SKM-1 treated with dmso at 0.1 percent for 144 hours (cell line): ENCODE measurements around the gene RAPGEF4.
"Not testable (repeated sequence)": the region's sequence is repeated elsewhere in the genome, so short reads cannot be mapped to it uniquely, and the experiment has no call there.

Experiments used
- DNase-seq: peaks from one replicate; lab custom pipeline; 2025; ENCODE audit not compliant: unreplicated experiment; lab: John Stamatoyannopoulos, UW

The RAPGEF4 gene

DNA sequence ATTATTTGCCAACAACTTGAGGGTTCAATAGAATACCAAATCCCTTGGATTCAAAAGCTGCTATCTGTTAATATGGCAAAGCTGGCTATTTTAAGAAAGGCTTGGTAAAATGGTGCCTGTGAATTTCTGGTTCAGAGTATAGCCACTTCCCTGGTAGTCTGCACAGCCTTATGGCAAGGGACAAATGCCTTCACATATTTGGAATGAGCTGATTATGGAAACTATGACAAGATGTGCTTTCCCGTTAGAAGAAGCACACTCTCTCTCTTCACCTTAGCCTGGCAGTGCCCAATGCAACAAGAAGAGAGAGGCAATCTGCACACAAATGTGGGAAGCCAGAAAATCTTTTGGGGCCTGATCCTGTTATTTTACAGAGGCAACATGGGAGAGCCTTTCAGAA lies 292.5 kb downstream of the RAPGEF4 start:
- DNase-seq, result no peak

DNA sequence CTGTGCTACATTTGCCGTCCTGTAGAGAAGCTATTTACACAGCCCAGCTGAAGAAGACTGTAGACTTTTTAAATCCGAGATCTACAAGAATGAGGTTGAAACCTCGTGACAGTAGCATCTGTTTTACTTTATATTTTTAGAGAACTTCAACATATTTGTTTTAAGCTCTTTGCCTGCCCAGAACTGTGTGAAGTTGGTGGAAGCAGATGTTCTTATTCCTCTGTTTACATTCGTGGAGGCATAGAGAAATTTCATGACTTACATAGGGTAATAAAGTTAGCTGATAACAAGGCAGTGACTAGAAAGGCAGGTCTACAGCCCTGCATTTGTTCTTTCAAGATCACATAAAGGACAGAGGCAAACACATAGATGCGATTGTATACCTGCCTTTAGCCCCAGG lies 293.0 kb downstream of the RAPGEF4 start:
- DNase-seq, result no peak

DNA sequence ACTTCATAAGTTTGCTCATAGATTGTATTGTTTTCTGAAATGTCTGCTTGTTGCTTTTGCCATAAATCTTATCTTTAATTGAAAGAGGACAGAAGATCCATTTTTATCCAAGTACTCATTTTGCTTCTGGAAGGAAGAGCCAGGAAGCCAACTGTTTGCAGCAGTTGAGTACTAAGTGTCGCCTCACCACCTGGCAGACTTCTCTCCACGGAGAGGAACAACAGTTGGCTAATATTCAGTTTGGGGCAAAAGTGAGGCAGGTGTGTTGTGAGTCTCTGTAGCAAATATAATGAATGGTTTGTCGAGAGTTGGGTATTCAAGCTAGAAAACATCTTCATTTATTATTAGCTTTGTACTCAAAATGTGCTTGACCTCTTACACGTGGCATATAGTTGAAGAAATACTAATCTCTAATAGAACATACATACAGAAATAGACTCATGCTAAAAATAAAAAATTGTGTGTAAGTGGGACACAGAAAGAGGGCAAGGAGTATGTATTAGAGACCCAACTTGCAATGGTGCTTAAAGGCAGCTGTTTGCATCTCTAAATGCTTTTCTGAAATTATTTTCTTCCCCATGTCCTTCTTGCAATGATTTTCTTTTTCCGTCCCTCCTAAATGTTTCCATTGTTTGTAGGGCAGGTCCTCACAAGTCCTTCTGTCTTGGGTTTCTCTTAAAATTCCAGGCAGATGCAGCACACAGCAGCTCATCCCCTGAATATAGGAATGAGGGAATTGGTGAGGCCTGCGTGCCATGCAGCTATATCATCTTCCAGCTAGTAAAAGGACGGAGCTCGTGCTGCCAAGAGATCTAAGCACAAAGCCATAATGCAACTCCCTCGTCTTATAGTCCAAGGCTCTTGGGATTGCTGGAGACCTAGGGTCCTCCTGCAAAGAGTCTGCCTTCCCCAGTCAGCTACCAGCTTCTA lies 295.2 kb downstream of the RAPGEF4 start:
- no peak for DNase-seq

DNA sequence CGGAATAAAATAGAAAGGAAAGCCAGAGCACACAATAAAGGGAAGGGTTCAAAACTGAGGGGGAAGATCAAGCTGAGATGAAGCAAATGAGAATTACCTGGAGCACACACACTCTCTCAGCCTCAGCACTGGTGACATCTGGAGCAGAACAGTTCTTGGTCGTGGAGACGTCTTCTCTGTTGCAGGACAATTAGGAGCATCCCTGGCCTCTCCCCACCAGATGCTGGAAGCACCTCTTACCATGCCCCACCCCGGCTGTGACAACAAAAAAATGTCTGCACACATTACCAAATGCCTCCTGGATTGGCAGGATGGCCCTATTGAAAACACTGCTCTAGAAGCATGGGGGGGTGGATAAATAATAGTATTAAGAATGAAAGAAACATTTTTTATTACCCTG lies 296.4 kb downstream of the RAPGEF4 start:
- no peak for DNase-seq

DNA sequence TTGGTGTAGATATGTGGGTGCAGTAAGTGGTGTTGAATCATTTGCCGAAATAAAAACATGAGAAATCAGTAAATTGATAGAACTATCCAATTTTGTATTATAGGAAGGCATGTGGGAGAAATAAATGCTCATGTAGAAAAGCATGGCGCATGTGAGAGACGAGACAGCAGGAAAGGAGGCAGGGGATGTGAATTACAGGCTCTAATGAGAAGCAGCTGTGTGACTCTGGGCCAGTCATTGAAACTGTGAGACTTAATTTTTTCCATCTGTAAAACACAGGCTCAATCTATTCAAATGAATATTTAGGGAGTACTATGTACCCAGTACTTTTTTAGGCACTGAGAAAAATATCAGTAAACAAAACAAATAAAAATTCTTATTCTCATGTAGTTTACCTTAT lies 297.4 kb downstream of the RAPGEF4 start:
- no peak for DNase-seq

DNA sequence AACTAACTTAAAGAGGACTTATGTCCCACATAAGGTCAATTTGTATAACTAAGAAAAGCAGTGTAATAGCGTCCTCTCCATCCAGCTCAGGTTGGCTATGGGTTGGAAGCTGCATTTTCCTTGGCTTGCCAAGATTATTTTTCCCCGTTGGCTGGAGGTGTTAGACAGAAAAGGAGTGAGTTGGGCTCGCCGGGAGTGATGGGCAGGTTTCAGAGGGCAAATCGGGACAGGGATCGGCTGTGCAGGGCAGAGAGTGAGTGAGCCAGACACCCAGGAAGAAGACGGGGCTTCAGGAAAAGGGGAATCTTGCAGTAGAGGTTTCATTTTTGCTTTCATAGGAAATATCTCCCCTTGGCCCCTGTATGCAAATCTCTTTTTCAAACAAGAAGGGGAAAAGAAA lies 298.5 kb downstream of the RAPGEF4 start:
- no peak for DNase-seq

DNA sequence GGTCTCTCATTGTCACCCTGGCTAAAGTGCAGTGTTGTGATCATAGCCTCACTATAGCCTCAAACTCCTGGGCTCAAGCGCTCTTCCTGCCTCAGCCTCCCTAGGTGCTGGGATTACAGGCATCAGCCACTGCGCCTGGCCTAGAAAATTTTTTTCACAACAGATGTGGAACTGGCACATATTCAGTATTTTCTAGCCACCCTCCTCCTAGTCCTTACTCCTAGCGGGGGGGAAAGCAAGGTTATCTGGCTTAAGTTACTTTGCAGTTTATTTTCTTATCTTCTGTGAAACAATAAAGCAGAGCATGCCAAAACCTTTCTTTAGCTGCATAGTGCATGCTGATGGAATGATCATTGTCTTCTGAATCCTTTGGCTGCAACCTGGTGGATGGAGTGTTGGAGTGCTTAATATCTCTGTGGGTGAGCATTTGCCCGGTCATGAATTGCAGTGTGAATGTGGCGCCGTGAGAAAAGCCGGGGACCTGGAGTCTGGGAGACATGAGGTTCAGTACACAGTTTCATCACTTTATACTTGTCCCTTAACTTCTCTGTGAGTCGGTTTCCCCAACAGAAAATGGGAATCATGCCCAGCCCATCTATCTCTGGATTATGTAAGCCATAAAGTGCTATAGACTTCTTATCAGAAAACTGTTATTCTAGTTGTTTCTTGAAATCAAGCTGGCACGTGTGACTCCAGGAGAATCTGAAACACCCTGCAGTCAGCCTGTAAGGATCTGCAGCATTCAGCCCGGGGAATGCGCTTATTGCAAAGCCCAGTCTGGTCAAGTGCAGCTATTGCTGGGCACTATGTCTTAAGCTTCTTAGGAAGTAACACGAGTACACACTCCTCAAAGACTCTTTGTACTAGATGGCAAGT lies 301.8 kb downstream of the RAPGEF4 start:
- no peak for DNase-seq

DNA sequence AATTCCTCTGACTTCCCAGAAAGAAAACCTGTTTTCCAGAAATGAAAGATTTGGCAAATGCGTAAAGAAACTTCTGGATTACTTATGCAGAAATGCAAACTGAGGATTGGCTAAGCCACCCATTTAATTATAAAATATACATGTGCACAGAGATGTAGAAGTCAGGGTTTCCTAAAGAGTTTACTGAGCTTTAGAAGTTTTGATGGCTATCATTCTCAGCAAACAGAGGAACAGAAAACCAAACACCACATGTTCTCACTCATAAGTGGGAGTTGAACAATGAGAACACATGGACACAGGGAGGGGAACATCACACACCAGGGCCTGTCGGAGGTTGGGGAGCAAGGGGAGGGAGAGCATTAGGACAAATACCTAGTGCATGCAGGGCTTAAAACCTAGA lies 302.6 kb downstream of the RAPGEF4 start:
- DNase-seq, result not testable (repeated sequence)

DNA sequence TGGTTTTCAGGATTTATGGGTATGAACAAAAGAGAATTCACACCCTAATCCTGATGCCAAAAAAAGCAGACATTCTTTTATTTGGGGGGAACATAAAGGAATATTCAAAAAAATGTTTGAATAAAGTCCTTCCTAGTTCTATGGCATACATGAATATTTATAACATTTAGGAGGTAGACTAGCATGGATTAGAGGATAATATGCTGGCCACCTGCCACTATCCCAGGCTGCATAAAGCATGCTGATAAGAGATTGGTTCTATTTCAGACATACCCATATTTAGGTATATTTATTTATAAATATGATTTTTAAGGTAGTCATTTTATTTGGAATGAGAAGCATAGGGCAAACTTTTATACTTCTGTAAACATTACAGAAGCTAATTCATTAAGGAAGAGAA lies 305.1 kb downstream of the RAPGEF4 start:
- DNase-seq, result no peak

DNA sequence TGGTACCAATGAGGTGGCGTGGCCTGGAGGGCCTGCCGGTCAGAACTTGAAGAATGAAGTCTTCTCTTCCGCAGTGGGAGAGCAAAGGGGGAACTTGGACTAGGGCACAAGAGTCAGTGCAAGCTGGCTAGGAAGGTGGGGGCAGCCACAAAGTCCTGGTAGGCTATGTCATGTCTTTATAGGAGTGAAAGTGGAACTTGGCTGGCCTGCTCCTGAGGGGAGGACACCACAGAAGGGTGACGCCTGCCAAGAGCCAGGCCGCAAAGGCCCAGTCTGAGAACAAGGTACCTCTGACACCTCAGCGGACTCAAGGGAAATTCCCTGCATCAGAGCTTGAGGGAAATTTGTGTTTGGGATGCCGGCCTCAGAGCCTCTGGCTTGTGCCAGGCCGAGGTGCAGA lies 307.8 kb downstream of the RAPGEF4 start:
- DNase-seq, result peak; percentile 45

DNA sequence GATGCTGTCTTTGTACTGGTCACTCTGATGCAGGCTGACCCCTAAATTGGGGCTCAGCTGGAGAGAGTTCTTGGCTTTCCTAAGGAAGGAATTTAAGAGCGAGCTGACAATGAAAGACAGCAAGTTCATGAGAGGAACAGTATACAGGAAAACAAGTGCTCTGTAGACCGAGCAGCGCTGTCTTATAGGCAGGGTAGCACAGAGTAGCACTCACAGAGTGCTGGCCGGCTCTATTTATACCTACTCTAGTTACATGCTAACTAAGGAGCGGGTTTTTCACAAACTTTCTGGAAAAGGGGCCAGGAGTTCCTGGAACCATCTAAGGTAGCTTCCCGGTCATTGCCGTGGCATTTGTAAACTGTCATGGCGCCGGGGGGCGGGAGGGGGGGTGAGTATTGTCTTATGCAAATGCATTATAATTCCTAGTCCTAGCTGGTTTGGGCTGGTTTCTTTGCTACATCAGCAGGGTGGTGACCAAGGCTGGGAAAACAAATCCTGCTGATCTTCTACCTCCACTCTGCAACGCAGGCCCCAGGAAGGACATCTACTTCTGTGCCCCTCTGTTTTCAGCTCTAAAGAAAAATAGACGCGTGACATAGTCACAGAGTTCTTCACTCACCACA lies 308.4 kb downstream of the RAPGEF4 start:
- no peak for DNase-seq

DNA sequence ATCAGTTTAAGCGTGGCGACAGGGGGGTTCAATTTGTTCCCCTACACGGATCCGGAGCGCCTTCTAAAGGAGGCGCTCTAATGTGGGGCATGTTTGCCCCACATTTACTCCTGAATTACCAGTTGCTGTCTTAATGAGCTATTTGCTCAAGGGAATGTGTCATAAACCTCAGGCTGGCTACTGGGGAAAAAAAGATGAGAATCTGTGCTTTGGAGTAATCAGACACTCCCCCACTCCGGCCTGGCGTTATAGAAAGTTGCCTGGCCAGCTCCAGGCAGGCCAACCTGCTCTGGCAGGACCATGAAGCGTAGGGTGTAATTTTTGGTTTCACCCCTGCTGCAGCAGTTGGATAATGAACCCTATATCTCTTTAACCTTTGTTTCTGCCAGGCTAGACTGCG lies 309.0 kb downstream of the RAPGEF4 start:
- no peak for DNase-seq

DNA sequence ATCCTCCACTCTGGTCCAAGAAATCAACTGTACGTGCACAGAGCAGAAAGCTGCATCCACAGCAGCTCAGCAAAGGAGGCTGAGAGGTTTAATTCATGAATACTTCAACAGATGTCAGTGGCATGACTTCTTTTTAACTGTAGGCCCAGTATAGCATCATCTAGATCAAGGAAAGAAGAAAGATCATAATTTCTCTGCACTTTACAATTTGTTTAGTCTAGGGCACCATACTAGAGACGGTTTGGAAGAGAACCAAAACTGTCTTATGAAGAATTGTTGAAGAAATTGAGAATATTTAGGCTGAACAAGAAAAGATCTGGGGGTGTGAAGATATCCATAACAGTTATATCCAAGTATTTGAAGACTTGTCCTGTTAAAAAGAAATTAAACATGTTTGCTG lies 309.5 kb downstream of the RAPGEF4 start:
- DNase-seq, result no peak

DNA sequence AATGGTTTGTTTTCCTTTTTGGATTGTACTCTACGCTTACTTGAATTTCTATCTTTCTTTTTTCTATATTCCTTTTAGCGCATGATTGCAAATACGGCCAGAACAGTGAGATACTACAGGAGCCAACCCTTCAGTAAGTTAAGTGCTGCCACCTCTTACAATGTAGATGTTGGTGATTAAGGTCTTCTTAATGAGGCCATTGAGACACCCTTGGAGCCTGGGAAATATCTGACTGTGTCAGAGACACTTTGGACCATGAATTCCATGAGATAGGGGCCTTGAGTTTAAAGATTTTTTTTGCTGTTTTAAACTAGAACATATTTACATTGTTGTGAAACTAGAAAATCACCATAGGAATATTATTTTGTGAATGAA lies 312.9 kb downstream of the RAPGEF4 start:
- DNase-seq, result no peak

DNA sequence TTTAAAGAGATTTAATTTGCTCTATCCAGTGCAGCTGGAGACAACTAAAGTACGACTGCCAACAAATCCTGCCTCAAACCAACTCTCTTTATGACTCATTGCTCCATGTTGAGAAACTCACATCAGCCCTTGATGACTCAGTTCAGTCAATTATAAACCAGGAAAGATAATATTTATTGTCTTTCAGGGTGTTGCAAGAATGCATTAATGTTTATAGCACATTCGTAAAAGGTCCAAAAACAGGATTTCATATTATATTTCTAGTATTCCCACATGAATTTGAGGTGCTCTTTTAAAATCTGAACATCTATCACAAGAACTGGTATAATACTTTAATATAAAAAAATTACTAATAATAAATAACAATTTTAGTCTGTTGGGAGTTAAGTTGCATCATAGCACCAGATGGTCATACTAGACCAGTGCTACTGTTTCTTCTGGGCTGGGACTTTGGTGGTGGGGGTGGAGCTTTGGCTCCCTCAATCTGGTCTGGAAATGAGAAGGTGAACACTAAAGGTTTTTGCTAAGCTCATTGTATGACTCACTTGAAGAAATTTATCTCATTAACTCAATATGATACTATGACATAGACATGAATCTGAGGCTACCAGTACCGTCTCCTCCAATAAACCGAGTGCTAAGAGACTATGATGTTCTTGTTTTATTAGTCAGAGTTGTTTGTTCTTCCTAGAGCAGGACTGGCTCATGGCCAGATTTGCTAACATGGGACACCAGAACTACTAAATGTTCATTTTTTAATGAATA lies 313.4 kb downstream of the RAPGEF4 start:
- DNase-seq, result peak; percentile 48

DNA sequence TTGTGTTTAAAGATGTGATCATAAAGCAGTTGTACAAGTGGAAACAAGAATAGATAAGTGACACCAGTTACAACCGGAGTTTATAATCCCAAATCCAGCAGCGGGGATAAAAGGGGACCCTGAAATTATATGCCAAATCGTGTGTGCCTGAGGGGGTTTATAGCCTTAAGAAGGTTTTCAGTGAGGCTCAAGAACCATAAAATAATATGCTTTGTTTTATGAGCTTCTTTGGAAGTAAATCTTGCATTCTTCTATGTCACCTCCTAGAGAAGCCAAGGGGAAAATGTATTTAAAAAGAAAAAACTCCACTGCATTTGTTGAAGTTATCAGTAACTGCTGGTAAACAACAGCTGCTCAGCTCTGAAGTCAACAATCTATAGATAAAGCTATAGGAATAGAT lies 314.2 kb downstream of the RAPGEF4 start:
- no peak for DNase-seq

DNA sequence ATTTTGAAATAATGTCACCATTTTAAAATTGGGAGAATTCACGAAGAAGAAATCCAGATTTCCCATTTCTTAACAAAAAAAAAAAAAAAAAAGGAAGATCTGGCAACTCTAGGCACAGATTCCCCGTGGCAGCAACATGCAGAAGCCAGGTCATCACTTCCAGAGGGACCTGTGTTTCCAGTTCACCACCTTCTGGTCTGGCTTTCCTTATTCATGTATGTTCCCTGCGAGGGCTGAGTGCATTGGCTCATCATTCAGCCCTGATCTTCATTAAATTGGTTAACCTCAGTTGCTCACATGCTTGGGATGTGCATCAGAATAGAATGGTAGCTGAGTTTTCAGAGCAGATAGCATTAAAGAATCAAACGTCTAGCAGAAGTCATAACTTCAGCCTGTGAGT lies 315.0 kb downstream of the RAPGEF4 start:
- no peak for DNase-seq

DNA sequence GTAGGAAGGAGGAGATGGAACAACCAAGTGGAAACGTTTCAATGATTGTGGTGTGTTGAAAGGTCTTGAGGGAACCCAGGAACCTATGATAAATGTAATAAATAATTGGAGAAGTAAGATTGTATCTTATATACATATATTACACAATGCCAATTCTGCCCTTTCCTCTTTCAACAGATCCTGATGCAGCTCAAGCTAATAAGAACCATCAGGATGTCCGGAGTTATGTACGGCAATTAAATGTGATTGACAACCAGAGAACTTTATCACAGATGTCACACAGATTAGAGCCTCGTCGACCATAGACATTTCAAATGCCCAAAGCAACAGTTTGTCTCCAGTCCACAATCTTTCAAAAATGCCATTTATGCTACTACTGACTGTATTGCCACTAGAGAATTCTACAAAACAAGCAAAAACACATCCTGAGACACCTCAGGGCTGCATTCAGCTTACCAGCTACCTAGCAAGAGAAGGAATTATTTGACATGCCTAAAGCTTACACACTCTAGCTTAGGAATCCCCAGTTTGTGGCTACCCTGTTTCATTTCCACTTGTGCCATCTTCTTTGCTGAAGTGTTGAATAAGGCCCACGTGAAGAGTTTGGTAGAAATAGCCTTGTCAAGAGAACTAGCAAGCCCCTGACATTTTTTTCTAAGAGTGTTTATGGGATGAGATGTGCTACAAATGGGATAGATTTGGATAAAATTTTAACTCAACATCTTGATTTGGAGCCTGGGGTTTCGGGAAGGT lies 316.0 kb downstream of the RAPGEF4 start:
- no peak for DNase-seq

DNA sequence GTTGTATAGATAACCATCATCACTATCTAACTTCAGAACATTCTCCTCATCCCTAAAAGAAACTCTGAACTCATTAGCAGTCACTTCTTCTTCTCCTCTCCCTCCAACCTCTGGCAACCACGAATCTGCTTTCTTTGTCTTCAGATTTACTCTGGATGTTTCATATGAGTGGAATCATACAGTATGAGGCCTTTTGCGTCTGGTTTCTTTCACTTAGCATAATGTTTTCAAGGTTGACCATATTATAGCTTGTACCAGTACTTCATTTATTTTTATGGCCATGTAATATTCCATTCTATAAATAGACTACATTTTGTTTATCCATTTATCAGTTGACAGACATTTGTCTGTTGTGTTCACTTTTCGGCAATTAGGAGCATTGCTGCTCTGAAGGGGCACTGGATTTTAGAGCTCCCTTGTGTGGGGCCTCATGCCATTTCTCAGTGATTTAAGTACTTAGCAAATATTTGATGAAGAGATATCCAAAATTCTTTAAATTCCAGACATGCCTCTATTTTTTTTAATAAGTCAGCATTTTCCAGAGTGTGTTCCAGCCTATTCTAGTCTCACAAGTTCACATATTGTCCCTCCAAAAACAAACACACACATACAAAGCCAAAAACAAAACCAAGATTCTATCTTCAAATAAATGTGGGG lies 317.5 kb downstream of the RAPGEF4 start:
- no peak for DNase-seq

DNA sequence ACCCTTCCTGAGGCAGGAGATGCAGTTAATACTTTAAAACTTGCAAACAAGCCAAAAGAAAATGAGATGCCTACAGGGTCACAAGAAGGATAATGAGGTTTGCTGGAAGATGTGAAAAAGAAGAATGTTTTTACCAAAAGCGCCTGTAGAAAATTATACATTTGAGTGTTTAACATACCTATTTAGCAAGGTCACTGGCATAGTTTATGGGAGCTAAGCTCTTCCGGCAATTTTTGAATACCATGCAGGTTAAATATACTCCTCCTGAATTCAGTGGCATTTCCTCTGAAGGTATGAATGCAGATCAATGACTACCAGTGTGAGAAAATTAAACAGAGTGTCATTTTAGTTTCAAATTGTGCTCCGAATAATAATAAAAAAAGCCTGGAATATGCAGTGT lies 318.8 kb downstream of the RAPGEF4 start:
- DNase-seq, result no peak
